Activated T-helper 17 cell treated with anti-CD3 and anti-CD28 coated beads, Interleukin-2, amount 50 U/mL, for 72 hours (primary cell): ENCODE measurements around the gene MSI2. TPM values are rescaled to one million over a fixed set of nuclear protein-coding genes. Genes with fewer than 3 reads are reported as not detected.

Experiments
- ATAC-seq: fragments of 150-1000 bp; cut with Tn5 transposase; replicated peaks from 2 replicates; pipeline ENCODE4 v1.10.0; 2021; ENCODE audit warnings: mild to moderate bottlenecking, moderate library complexity
- H3K27ac Mint-ChIP-seq: one replicate; pipeline ENCODE4 v1.8.0; 2022; ENCODE audit warnings: mixed read lengths
- H3K27me3 Mint-ChIP-seq: one replicate; pipeline ENCODE4 v1.8.0; 2022; ENCODE audit warnings: mixed read lengths
- H3K36me3 Mint-ChIP-seq: one replicate; pipeline ENCODE4 v1.8.0; 2022; ENCODE audit warnings: low read depth, mild to moderate bottlenecking, mixed read lengths
- H3K4me1 Mint-ChIP-seq: one replicate; pipeline ENCODE4 v1.8.0; 2022; ENCODE audit warnings: mixed read lengths
- H3K4me3 Mint-ChIP-seq: one replicate; pipeline ENCODE4 v1.8.0; 2022; ENCODE audit warnings: mild to moderate bottlenecking, mixed read lengths
- H3K9me3 Mint-ChIP-seq: one replicate; pipeline ENCODE4 v1.8.0; 2022; ENCODE audit warnings: mixed read lengths
- total RNA-seq, 2 donors: library from RNA; stranded (reverse); gene quantifications; one replicate each; pipeline ENCODE4 v1.2.3, GENCODE V29; 2022

MSI2 gene
- total RNA-seq, 2 donors from 2014 or later = 96.3 to 128 TPM

GRCh38 chr17:57234739-57235092 lies 21.6 kb upstream of the MSI2 start:
- H3K36me3 Mint-ChIP-seq = no peaks in the 10 kb centered on the region
- H3K4me3 Mint-ChIP-seq = no peak overlapping the region
- no peaks in the 10 kb centered on the region for H3K9me3 Mint-ChIP-seq

GRCh38 chr17:57235124-57235523 lies 21.2 kb upstream of the MSI2 start:
- Mint-ChIP-seq H3K4me1 (no peaks in the 10 kb centered on the region), H3K36me3 (no peaks in the 10 kb centered on the region), H3K4me3 (no peak overlapping the region), H3K27ac (no peak overlapping the region), H3K9me3 (no peaks in the 10 kb centered on the region), H3K27me3 (peaks cover 24% of the 10 kb centered on the region)
- ATAC-seq = no peak

More at GRCh38 chr17:57234739-57235092, 21.6 kb upstream of the MSI2 start:
- ATAC-seq = no peak
- Mint-ChIP-seq H3K27ac (no peak overlapping the region), H3K27me3 (peaks cover 24% of the 10 kb centered on the region), H3K4me1 (no peaks in the 10 kb centered on the region)

- no peaks in the 10 kb centered on the region for H3K4me1 Mint-ChIP-seq
- H3K36me3 Mint-ChIP-seq = no peaks in the 10 kb centered on the region
- peaks cover 19% of the 10 kb centered on the region for H3K27me3 Mint-ChIP-seq
- no peak overlapping the region for H3K4me3 Mint-ChIP-seq
- no peak for ATAC-seq
- H3K27ac Mint-ChIP-seq = no peak overlapping the region
- H3K9me3 Mint-ChIP-seq = no peaks in the 10 kb centered on the region
Measured at GRCh38 chr17:57236686-57237299, 19.5 kb upstream of the MSI2 start.

GRCh38 chr17:57240648-57241047 lies 15.7 kb upstream of the MSI2 start:
- no peaks in the 10 kb centered on the region for H3K9me3 Mint-ChIP-seq
- ATAC-seq = no peak
- no peaks in the 10 kb centered on the region for H3K36me3 Mint-ChIP-seq
- H3K4me1 Mint-ChIP-seq = no peaks in the 10 kb centered on the region
- peaks cover 10% of the 10 kb centered on the region for H3K27me3 Mint-ChIP-seq
- H3K27ac Mint-ChIP-seq = no peak overlapping the region
- no peak overlapping the region for H3K4me3 Mint-ChIP-seq

GRCh38 chr17:57242148-57242547 lies 14.2 kb upstream of the MSI2 start:
- Mint-ChIP-seq H3K27me3 (peaks cover 3% of the 10 kb centered on the region), H3K27ac (no peak overlapping the region), H3K4me1 (no peaks in the 10 kb centered on the region), H3K4me3 (no peak overlapping the region), H3K9me3 (no peaks in the 10 kb centered on the region), H3K36me3 (no peaks in the 10 kb centered on the region)
- no peak for ATAC-seq

- ATAC-seq = peak; percentile 79
- Mint-ChIP-seq H3K27me3 (peaks cover 3% of the 10 kb centered on the region), H3K4me1 (no peaks in the 10 kb centered on the region), H3K36me3 (no peaks in the 10 kb centered on the region), H3K27ac (peak overlapping the region; percentile 64), H3K9me3 (no peaks in the 10 kb centered on the region), H3K4me3 (no peak overlapping the region)
Measured at GRCh38 chr17:57243171-57243622, 13.1 kb upstream of the MSI2 start.

- Mint-ChIP-seq H3K27me3 (peaks cover 3% of the 10 kb centered on the region), H3K4me3 (no peak overlapping the region), H3K27ac (no peak overlapping the region), H3K36me3 (no peaks in the 10 kb centered on the region), H3K9me3 (peaks cover 5% of the 10 kb centered on the region), H3K4me1 (no peaks in the 10 kb centered on the region)
- no peak for ATAC-seq
Measured at GRCh38 chr17:57245786-57246185, 10.5 kb upstream of the MSI2 start.

GRCh38 chr17:57246257-57246656 lies 10.1 kb upstream of the MSI2 start:
- H3K27ac Mint-ChIP-seq = no peak overlapping the region
- no peaks in the 10 kb centered on the region for H3K4me1 Mint-ChIP-seq
- no peaks in the 10 kb centered on the region for H3K36me3 Mint-ChIP-seq
- peaks cover 5% of the 10 kb centered on the region for H3K9me3 Mint-ChIP-seq
- H3K4me3 Mint-ChIP-seq = no peak overlapping the region
- ATAC-seq = no peak
- peaks cover 3% of the 10 kb centered on the region for H3K27me3 Mint-ChIP-seq

GRCh38 chr17:57247261-57247660 lies 9.1 kb upstream of the MSI2 start:
- no peak for ATAC-seq
- H3K4me1 Mint-ChIP-seq = no peaks in the 10 kb centered on the region
- H3K9me3 Mint-ChIP-seq = peaks cover 5% of the 10 kb centered on the region
- no peaks in the 10 kb centered on the region for H3K36me3 Mint-ChIP-seq
- H3K4me3 Mint-ChIP-seq = no peak overlapping the region
- H3K27ac Mint-ChIP-seq = no peak overlapping the region
- peaks cover 3% of the 10 kb centered on the region for H3K27me3 Mint-ChIP-seq

GRCh38 chr17:57247913-57248312 lies 8.4 kb upstream of the MSI2 start:
- ATAC-seq = no peak
- Mint-ChIP-seq H3K4me3 (no peak overlapping the region), H3K27me3 (peaks cover 3% of the 10 kb centered on the region), H3K4me1 (no peaks in the 10 kb centered on the region), H3K27ac (no peak overlapping the region), H3K36me3 (no peaks in the 10 kb centered on the region), H3K9me3 (peaks cover 5% of the 10 kb centered on the region)

GRCh38 chr17:57249520-57249919 lies 6.8 kb upstream of the MSI2 start:
- Mint-ChIP-seq H3K4me1 (no peaks in the 10 kb centered on the region), H3K27ac (no peak overlapping the region), H3K4me3 (no peak overlapping the region), H3K27me3 (no peaks in the 10 kb centered on the region), H3K9me3 (peaks cover 5% of the 10 kb centered on the region), H3K36me3 (no peaks in the 10 kb centered on the region)
- ATAC-seq = no peak

- peaks cover 5% of the 10 kb centered on the region for H3K36me3 Mint-ChIP-seq
- no peak overlapping the region for H3K27ac Mint-ChIP-seq
- H3K27me3 Mint-ChIP-seq = no peaks in the 10 kb centered on the region
- H3K9me3 Mint-ChIP-seq = peaks cover 5% of the 10 kb centered on the region
- no peak for ATAC-seq
- H3K4me1 Mint-ChIP-seq = peaks cover 6% of the 10 kb centered on the region
- H3K4me3 Mint-ChIP-seq = no peak overlapping the region
Measured at GRCh38 chr17:57251211-57251787, 5.0 kb upstream of the MSI2 start.

GRCh38 chr17:57253362-57254065 lies 2.8 kb upstream of the MSI2 start:
- Mint-ChIP-seq H3K27ac (no peak overlapping the region), H3K4me3 (no peak overlapping the region), H3K4me1 (peaks cover 9% of the 10 kb centered on the region), H3K27me3 (no peaks in the 10 kb centered on the region), H3K36me3 (peaks cover 19% of the 10 kb centered on the region), H3K9me3 (peaks cover 5% of the 10 kb centered on the region)
- ATAC-seq = no peak

GRCh38 chr17:57255182-57255775 lies 1.0 kb upstream of the MSI2 start:
- H3K36me3 Mint-ChIP-seq = peaks cover 37% of the 10 kb centered on the region
- H3K4me1 Mint-ChIP-seq = peaks cover 25% of the 10 kb centered on the region
- H3K27ac Mint-ChIP-seq = peak overlapping the region; percentile 88
- no peaks in the 10 kb centered on the region for H3K9me3 Mint-ChIP-seq
- H3K4me3 Mint-ChIP-seq = peak overlapping the region; percentile 88
- H3K27me3 Mint-ChIP-seq = no peaks in the 10 kb centered on the region
- no peak for ATAC-seq

- ATAC-seq = peak; percentile 11
- H3K36me3 Mint-ChIP-seq = peaks cover 51% of the 10 kb centered on the region
- H3K9me3 Mint-ChIP-seq = no peaks in the 10 kb centered on the region
- peaks cover 32% of the 10 kb centered on the region for H3K4me1 Mint-ChIP-seq
- H3K27ac Mint-ChIP-seq = peak overlapping the region; percentile 95
- peak overlapping the region; percentile 88 for H3K4me3 Mint-ChIP-seq
- no peaks in the 10 kb centered on the region for H3K27me3 Mint-ChIP-seq
Measured at GRCh38 chr17:57256708-57257112, 387 bp downstream of the MSI2 start.
